Gastrocnemius medialis (tissue), 4 donors: ENCODE measurements around the gene CES1. TPM values are rescaled to one million over a fixed set of nuclear protein-coding genes. Genes with fewer than 3 reads are reported as not detected.

Source experiments
- ATAC-seq, 2 donors: fragments of 150-250 bp; one replicate each; pipeline ENCODE4 v1.9.1; 2016
- DNase-seq, 2 donors: peaks; one replicate each; pipeline ENCODE4 v3.0.0-alpha.2; 2019
- H3K27ac ChIP-seq, 4 donors: fragments of 200-600 bp; sonication (generic); 1 replicate in 1 of 4; 2 replicates in 3 of 4; pipeline ENCODE4 v1.5.1; 2016 to 2018; ENCODE audit warnings: mild to moderate bottlenecking in 2 of 4, moderate library complexity in 1 of 4
- H3K27me3 ChIP-seq, 3 donors: fragments of 200-600 bp; sonication (generic) in 2 of 3; 1 replicate in 1 of 3; 2 replicates in 2 of 3; pipeline versions ENCODE4 v1.5.1 to v1.6.0; 2016 to 2019; ENCODE audit warnings: mild to moderate bottlenecking in 1 of 3, moderate library complexity in 1 of 3
- H3K36me3 ChIP-seq, 2 donors: fragments of 200-600 bp; sonication (generic) in 1 of 2; one replicate each; pipeline ENCODE4 v1.5.1; 2017 to 2018
- H3K4me1 ChIP-seq, 2 donors: fragments of 200-600 bp; sonication (generic) in 1 of 2; one replicate each; pipeline ENCODE4 v1.5.1; 2016 to 2017; ENCODE audit warnings: mild to moderate bottlenecking in 2 of 2
- H3K4me3 ChIP-seq, 4 donors: fragments of 200-600 bp; sonication (generic) in 3 of 4; 1 replicate in 1 of 4; 2 replicates in 3 of 4; pipeline ENCODE4 v1.5.1; 2016 to 2019; ENCODE audit warnings: mild to moderate bottlenecking in 2 of 4
- H3K9me3 ChIP-seq, 3 donors: fragments of 200-600 bp; sonication (generic) in 2 of 3; 1 replicate in 1 of 3; 2 replicates in 2 of 3; pipeline ENCODE4 v1.5.1; 2016 to 2019
- POLR2A ChIP-seq, 2 donors: fragments of 450-650 bp; IDR thresholded peaks; one replicate each; pipeline ENCODE4 v1.6.1; 2017; ENCODE audit warnings: antibody characterized with exemption in 2 of 2, mild to moderate bottlenecking in 2 of 2, moderate library complexity in 2 of 2
- in situ Hi-C, 4 donors: fragments of 200-750 bp; cut with MboI; loops; one replicate each; pipeline versions ENCODE4 v1.15.0 to v1.8.0; 2017; ENCODE audit warnings: low sequenced_read_pairs in 4 of 4
- intact Hi-C: fragments of 100-400 bp; cut with DNase I; formaldehyde crosslinking; loops from one replicate; pipeline ENCODE4 v1.15.1; 2023; ENCODE audit warnings: low total_unique reads
- total RNA-seq, 4 donors: library from RNA; depleted of rRNA; stranded (reverse); fragments of >200 nt; gene quantifications; one replicate each; pipeline versions ENCODE4 v1.1.0 to v1.2.3, GENCODE V29; 2016
- TF ChIP-seq, protein P1 (sequence below), 5 experiments: fragments of 450-650 bp in 3 of 5; fragments of 200-600 bp in 2 of 5; sonication (generic) in 2 of 5; IDR thresholded peaks in 4 of 5; conservative IDR thresholded peaks in 1 of 5; 1 replicate in 4 of 5; 2 replicates in 1 of 5; pipeline ENCODE4 v1.5.1; 2016 to 2019; ENCODE audit warnings: antibody characterized with exemption in 5 of 5, mild to moderate bottlenecking in 3 of 5, moderate library complexity in 3 of 5

The CES1 gene
- total RNA-seq, 4 donors from 2014 or later = 2.2 to 5.1 (median 3.1) TPM

GRCh38 chr16:55856950-55857349 lies 24.1 kb upstream of the CES1 start:
- Histone ChIP-seq H3K4me1 (no peaks in the 10 kb centered on the region), H3K4me3 (no peak overlapping the region), H3K27me3 (no peaks in the 10 kb centered on the region), H3K27ac (no peak overlapping the region), H3K9me3 (no peaks in the 10 kb centered on the region), H3K36me3 (no peaks in the 10 kb centered on the region)
- intact Hi-C loops = no loop called here
- in situ Hi-C loops = no loop called here
- TF ChIP-seq, protein P1, sequence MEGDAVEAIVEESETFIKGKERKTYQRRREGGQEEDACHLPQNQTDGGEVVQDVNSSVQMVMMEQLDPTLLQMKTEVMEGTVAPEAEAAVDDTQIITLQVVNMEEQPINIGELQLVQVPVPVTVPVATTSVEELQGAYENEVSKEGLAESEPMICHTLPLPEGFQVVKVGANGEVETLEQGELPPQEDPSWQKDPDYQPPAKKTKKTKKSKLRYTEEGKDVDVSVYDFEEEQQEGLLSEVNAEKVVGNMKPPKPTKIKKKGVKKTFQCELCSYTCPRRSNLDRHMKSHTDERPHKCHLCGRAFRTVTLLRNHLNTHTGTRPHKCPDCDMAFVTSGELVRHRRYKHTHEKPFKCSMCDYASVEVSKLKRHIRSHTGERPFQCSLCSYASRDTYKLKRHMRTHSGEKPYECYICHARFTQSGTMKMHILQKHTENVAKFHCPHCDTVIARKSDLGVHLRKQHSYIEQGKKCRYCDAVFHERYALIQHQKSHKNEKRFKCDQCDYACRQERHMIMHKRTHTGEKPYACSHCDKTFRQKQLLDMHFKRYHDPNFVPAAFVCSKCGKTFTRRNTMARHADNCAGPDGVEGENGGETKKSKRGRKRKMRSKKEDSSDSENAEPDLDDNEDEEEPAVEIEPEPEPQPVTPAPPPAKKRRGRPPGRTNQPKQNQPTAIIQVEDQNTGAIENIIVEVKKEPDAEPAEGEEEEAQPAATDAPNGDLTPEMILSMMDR (IDR thresholded peaks at IDR 0.05 in 4 of 5, conservative IDR thresholded peaks at IDR 0.05 in 1 of 5) = no peak
- TF ChIP-seq POLR2A (IDR thresholded peaks at IDR 0.05) = no peak
- DNase-seq (no peak), ATAC-seq (no peak)

GRCh38 chr16:55853114-55853513 lies 20.2 kb upstream of the CES1 start:
- peaks cover 0 to 9% (median 8%) of the 10 kb centered on the region in 3 donors for H3K27me3 ChIP-seq
- no peak overlapping the region for H3K4me3 ChIP-seq
- no peaks in the 10 kb centered on the region for H3K9me3 ChIP-seq
- no peaks in the 10 kb centered on the region for H3K4me1 ChIP-seq
- ATAC-seq = no peak
- H3K36me3 ChIP-seq = no peaks in the 10 kb centered on the region
- in situ Hi-C loops (no loop called here), intact Hi-C loops (no loop called here)
- DNase-seq = no peak
- H3K27ac ChIP-seq = no peak overlapping the region
- TF ChIP-seq, protein P1 (IDR thresholded peaks at IDR 0.05 in 4 of 5, conservative IDR thresholded peaks at IDR 0.05 in 1 of 5) = no peak

DNA sequence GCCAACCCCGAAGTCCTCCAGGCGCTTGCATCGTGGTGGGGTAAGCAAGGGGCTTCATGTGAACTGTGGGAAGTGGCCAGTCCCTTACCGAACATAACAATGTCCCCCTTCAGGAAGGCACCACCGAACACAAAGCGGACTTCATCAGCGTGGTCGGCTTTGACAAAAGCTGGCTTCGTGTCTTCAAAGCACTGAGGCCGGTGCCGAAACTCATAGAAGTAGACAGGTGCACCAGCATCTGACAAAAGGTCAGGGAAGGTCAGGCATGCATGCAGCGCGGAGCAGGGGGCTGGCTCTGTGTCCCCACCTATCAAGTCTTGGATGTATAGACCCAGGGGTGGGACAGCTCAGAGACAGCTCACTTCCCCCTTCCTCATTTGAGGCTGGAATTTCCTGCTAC lies 16.6 kb upstream of the CES1 start:
- H3K9me3 ChIP-seq = no peaks in the 10 kb centered on the region
- DNase-seq = no peak
- peaks cover 0 to 18% (median 12%) of the 10 kb centered on the region in 3 donors for H3K27me3 ChIP-seq
- H3K36me3 ChIP-seq = no peaks in the 10 kb centered on the region
- in situ Hi-C loops = loop anchor here in 2 of 4 donors (10.0 to 25.0 kb wide), 2 partner anchors 385 to 387 kb away; no protein-coding TSS in a partner anchor
- H3K4me1 ChIP-seq = no peaks in the 10 kb centered on the region
- TF ChIP-seq, protein P1 (IDR thresholded peaks at IDR 0.05 in 4 of 5, conservative IDR thresholded peaks at IDR 0.05 in 1 of 5) = no peak
- TF ChIP-seq POLR2A (IDR thresholded peaks at IDR 0.05) = no peak
- no peak for ATAC-seq
- no peak overlapping the region for H3K27ac ChIP-seq
- intact Hi-C loops = no loop called here
- no peak overlapping the region for H3K4me3 ChIP-seq

GRCh38 chr16:55846598-55847346 lies 13.9 kb upstream of the CES1 start:
- Histone ChIP-seq H3K9me3 (no peaks in the 10 kb centered on the region), H3K4me1 (no peaks in the 10 kb centered on the region), H3K27ac (no peak overlapping the region), H3K4me3 (no peak overlapping the region), H3K36me3 (no peaks in the 10 kb centered on the region), H3K27me3 (peaks cover 0 to 18% (median 12%) of the 10 kb centered on the region in 3 donors)
- TF ChIP-seq POLR2A (IDR thresholded peaks at IDR 0.05) = no peak
- TF ChIP-seq, protein P1 (IDR thresholded peaks at IDR 0.05 in 4 of 5, conservative IDR thresholded peaks at IDR 0.05 in 1 of 5) = no peak
- intact Hi-C loops (no loop called here), in situ Hi-C loops (loop anchor here in 2 of 4 donors (10.0 to 25.0 kb wide), 2 partner anchors 382 to 384 kb away; no protein-coding TSS in a partner anchor)
- ATAC-seq = no peak
- DNase-seq = no peak
